DOHH2 (cell line): ENCODE data around the gene ADSS2.

Experiments used
- H3F3A ChIP-seq: fragments of 200-600 bp; sonication (generic), shearing (Covaris generic); 2 replicates; pipeline ENCODE4 v1.6.0; 2016; ENCODE audit warnings: antibody characterized with exemption, mild to moderate bottlenecking; ENCODE audit not compliant: control insufficient read depth, insufficient read depth
- H3K27ac ChIP-seq: fragments of 200-600 bp; sonication (generic); 2 replicates; pipeline ENCODE4 v1.5.1; 2014; ENCODE audit warnings: low read depth, mild to moderate bottlenecking, low read length, moderate library complexity
- H3K27me3 ChIP-seq: fragments of 200-600 bp; sonication (generic); 2 replicates; pipeline ENCODE4 v1.6.1; 2014; ENCODE audit warnings: mild to moderate bottlenecking, low read length, mixed read lengths; ENCODE audit not compliant: control insufficient read depth
- H3K36me3 ChIP-seq: fragments of 200-600 bp; sonication (generic); 2 replicates; pipeline ENCODE4 v1.6.1; 2014; ENCODE audit warnings: mild to moderate bottlenecking, low read length, moderate library complexity, mixed read lengths; ENCODE audit not compliant: control insufficient read depth
- H3K4me1 ChIP-seq: fragments of 200-600 bp; sonication (generic); 2 replicates; pipeline ENCODE4 v1.6.1; 2014; ENCODE audit warnings: mild to moderate bottlenecking, low read length, mixed read lengths; ENCODE audit not compliant: control insufficient read depth
- H3K4me2 ChIP-seq: fragments of 200-600 bp; sonication (generic); 2 replicates; pipeline ENCODE4 v1.6.0; 2014; ENCODE audit warnings: mild to moderate bottlenecking, low read length, moderate library complexity
- H3K4me3 ChIP-seq: fragments of 200-600 bp; sonication (generic); 2 replicates; pipeline ENCODE4 v1.5.1; 2014; ENCODE audit warnings: mild to moderate bottlenecking, low read length, mixed read lengths
- H3K79me2 ChIP-seq: fragments of 200-600 bp; sonication (generic); 2 replicates; pipeline ENCODE4 v1.6.1; 2014; ENCODE audit warnings: mild to moderate bottlenecking, low read length, mixed read lengths; ENCODE audit not compliant: control insufficient read depth
- H3K9me2 ChIP-seq: fragments of 200-600 bp; sonication (generic); replicated peaks from 2 replicates; pipeline ENCODE4 v1.6.1; 2014; ENCODE audit warnings: mild to moderate bottlenecking, low read length, mixed read lengths; ENCODE audit not compliant: control insufficient read depth
- H3K9me3 ChIP-seq: fragments of 200-600 bp; sonication (generic); 2 replicates; pipeline ENCODE4 v1.6.1; 2014; ENCODE audit warnings: antibody characterized with exemption, low read length, mixed read lengths; ENCODE audit not compliant: control insufficient read depth, insufficient read depth
- H4K20me1 ChIP-seq: fragments of 200-600 bp; sonication (generic); 2 replicates; pipeline ENCODE4 v1.6.0; 2014; ENCODE audit warnings: low read depth, mild to moderate bottlenecking, antibody characterized with exemption, low read length, moderate library complexity; ENCODE audit not compliant: control insufficient read depth, insufficient read depth
- EZH2phosphoT487 ChIP-seq: fragments of 200-600 bp; sonication (generic); IDR thresholded peaks from 2 replicates; pipeline ENCODE4 v1.6.1; 2017; ENCODE audit warnings: borderline replicate concordance, mild to moderate bottlenecking, antibody characterized with exemption, low read length, moderate library complexity, mixed read lengths
- TF ChIP-seq, protein P1 (sequence below): fragments of 200-600 bp; sonication (generic); IDR thresholded peaks from one replicate; pipeline ENCODE4 v1.5.1; 2014; ENCODE audit warnings: antibody characterized with exemption, mild to moderate bottlenecking, low read depth, low read length; ENCODE audit not compliant: poor library complexity, severe bottlenecking

Gene ADSS2

GRCh38 chr1:244458781-244459180 is 7.1 kb upstream of the ADSS2 start:
- TF ChIP-seq, protein P1, sequence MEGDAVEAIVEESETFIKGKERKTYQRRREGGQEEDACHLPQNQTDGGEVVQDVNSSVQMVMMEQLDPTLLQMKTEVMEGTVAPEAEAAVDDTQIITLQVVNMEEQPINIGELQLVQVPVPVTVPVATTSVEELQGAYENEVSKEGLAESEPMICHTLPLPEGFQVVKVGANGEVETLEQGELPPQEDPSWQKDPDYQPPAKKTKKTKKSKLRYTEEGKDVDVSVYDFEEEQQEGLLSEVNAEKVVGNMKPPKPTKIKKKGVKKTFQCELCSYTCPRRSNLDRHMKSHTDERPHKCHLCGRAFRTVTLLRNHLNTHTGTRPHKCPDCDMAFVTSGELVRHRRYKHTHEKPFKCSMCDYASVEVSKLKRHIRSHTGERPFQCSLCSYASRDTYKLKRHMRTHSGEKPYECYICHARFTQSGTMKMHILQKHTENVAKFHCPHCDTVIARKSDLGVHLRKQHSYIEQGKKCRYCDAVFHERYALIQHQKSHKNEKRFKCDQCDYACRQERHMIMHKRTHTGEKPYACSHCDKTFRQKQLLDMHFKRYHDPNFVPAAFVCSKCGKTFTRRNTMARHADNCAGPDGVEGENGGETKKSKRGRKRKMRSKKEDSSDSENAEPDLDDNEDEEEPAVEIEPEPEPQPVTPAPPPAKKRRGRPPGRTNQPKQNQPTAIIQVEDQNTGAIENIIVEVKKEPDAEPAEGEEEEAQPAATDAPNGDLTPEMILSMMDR = no peak
- no peak for TF ChIP-seq EZH2phosphoT487
- Histone ChIP-seq H3K4me1 (peaks cover 17% of the 10 kb centered on the region), H3K9me2 (no peaks in the 10 kb centered on the region), H4K20me1 (no peaks in the 10 kb centered on the region), H3K9me3 (no peaks in the 10 kb centered on the region), H3K4me3 (no peak overlapping the region), H3K27me3 (no peaks in the 10 kb centered on the region), H3K36me3 (no peaks in the 10 kb centered on the region), H3K79me2 (no peaks in the 10 kb centered on the region), H3K27ac (no peak overlapping the region), H3K4me2 (no peak overlapping the region), H3F3A (peaks cover 12% of the 10 kb centered on the region)

GRCh38 chr1:244456586-244456985 is 4.9 kb upstream of the ADSS2 start:
- no peaks in the 10 kb centered on the region for H4K20me1 ChIP-seq
- no peaks in the 10 kb centered on the region for H3F3A ChIP-seq
- H3K9me3 ChIP-seq = no peaks in the 10 kb centered on the region
- peaks cover under 1% of the 10 kb centered on the region for H3K79me2 ChIP-seq
- H3K27me3 ChIP-seq = no peaks in the 10 kb centered on the region
- peaks cover under 1% of the 10 kb centered on the region for H3K36me3 ChIP-seq
- no peak for TF ChIP-seq EZH2phosphoT487
- TF ChIP-seq, protein P1 = no peak
- no peak overlapping the region for H3K4me2 ChIP-seq
- H3K4me1 ChIP-seq = peaks cover 24% of the 10 kb centered on the region
- no peak overlapping the region for H3K4me3 ChIP-seq
- no peak overlapping the region for H3K27ac ChIP-seq
- H3K9me2 ChIP-seq = no peaks in the 10 kb centered on the region

DNA sequence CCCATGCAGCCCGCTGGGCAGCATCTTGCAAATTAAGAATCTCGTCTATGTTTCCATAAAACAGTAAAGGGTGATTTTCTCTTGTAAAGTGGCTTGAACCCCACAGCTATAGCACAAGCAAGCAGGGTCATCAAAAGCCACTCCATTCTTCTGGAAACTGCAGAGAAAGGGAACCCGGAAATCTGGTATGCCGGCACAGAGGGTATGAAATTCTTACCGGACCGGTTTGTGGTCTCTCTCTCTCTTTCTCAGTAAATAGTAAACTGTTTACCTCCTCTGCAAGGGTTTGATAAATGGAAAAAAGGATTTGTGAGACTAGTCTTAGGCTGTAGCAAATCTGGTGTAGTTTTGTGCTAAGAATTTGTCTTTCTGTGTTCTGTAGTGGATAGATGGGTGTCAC is 2.7 kb upstream of the ADSS2 start:
- Histone ChIP-seq H3K4me3 (no peak overlapping the region), H3K79me2 (peaks cover 22% of the 10 kb centered on the region), H3K27ac (no peak overlapping the region), H3K27me3 (no peaks in the 10 kb centered on the region), H3K9me2 (no peaks in the 10 kb centered on the region), H4K20me1 (peaks cover 8% of the 10 kb centered on the region; the same call in 1 of the 2 replicates), H3K9me3 (no peaks in the 10 kb centered on the region), H3K4me2 (no peak overlapping the region), H3K4me1 (peaks cover 21% of the 10 kb centered on the region), H3K36me3 (peaks cover 16% of the 10 kb centered on the region), H3F3A (no peaks in the 10 kb centered on the region)
- TF ChIP-seq, protein P1 = no peak
- TF ChIP-seq EZH2phosphoT487 = no peak
